NCI-H2029 treated with DMSO at 0.1 percent for 48 hours (cell line): ENCODE measurements around the gene NSUN2.
A peak's percentile ranks its signal among the peaks of the same experiment; 100 is the strongest.

ENCODE experiments used
- DNase-seq: peaks from one replicate; lab custom pipeline; 2025; lab: John Stamatoyannopoulos, UW

Gene NSUN2

GRCh38 chr5:6644794-6645241 is 12.0 kb upstream of the NSUN2 start:
- no peak for DNase-seq

GRCh38 chr5:6642655-6643054 is 9.8 kb upstream of the NSUN2 start:
- no peak for DNase-seq

GRCh38 chr5:6638236-6638635 is 5.4 kb upstream of the NSUN2 start:
- DNase-seq, result no peak

- DNase-seq, result no peak
These were observed 4.7 kb upstream of the NSUN2 start for GRCh38 chr5:6637590-6637989.

GRCh38 chr5:6637022-6637421 is 4.2 kb upstream of the NSUN2 start:
- no peak for DNase-seq

GRCh38 chr5:6636293-6636692 is 3.4 kb upstream of the NSUN2 start:
- peak; percentile 3 for DNase-seq

GRCh38 chr5:6634788-6635430 is 2.1 kb upstream of the NSUN2 start:
- no peak for DNase-seq

GRCh38 chr5:6634306-6634705 is 1.5 kb upstream of the NSUN2 start:
- no peak for DNase-seq

- no peak for DNase-seq
These were observed 813 bp upstream of the NSUN2 start for GRCh38 chr5:6633469-6634245.

GRCh38 chr5:6632324-6632887 is 438 bp downstream of the NSUN2 start:
- no peak for DNase-seq

GRCh38 chr5:6631441-6631840 is 1.4 kb downstream of the NSUN2 start:
- no peak for DNase-seq

- DNase-seq, result no peak
These were observed 6.3 kb downstream of the NSUN2 start for GRCh38 chr5:6626508-6626907.

- DNase-seq, result no peak
These were observed 8.9 kb downstream of the NSUN2 start for GRCh38 chr5:6623941-6624340.

GRCh38 chr5:6623228-6623627 is 9.6 kb downstream of the NSUN2 start:
- DNase-seq, result no peak

- no peak for DNase-seq
These were observed 16.2 kb downstream of the NSUN2 start for GRCh38 chr5:6616632-6617031.

GRCh38 chr5:6615034-6615815 is 17.6 kb downstream of the NSUN2 start:
- no peak for DNase-seq

- peak; percentile 30 for DNase-seq
These were observed 21.2 kb downstream of the NSUN2 start for GRCh38 chr5:6611334-6612256.

GRCh38 chr5:6608016-6608415 is 24.8 kb downstream of the NSUN2 start:
- DNase-seq, result no peak

- DNase-seq, result no peak
These were observed 25.3 kb downstream of the NSUN2 start for GRCh38 chr5:6607559-6607936.

- no peak for DNase-seq
These were observed 25.8 kb downstream of the NSUN2 start for GRCh38 chr5:6606884-6607558.

- no peak for DNase-seq
These were observed 27.9 kb downstream of the NSUN2 start for GRCh38 chr5:6604946-6605345.
